SW 1271 (cell line): ENCODE data around the gene TBX6.
"Not testable (repeated sequence)": the region's sequence is repeated elsewhere in the genome, so short reads cannot be mapped to it uniquely, and the experiment has no call there.

Experiments used
- DNase-seq, 2 experiments: peaks; one replicate each; lab custom pipeline; 2025; lab: John Stamatoyannopoulos, UW

The TBX6 gene

GRCh38 chr16:30091474-30092372 is at the start of gene TBX6:
TBX6 (minus strand) TSS chr16:30091924; CDS start chr16:30091193, 731 bp downstream.
- peak; percentile 58 to 85 for DNase-seq

GRCh38 chr16:30139583-30140481 is 48.1 kb upstream of the TBX6 start:
- DNase-seq, result no peak

- DNase-seq, result no peak
Measured at GRCh38 chr16:30137897-30138296, 46.2 kb upstream of the TBX6 start.

GRCh38 chr16:30136971-30137605 is 45.4 kb upstream of the TBX6 start:
- DNase-seq, result no peak

- DNase-seq, result no peak
Measured at GRCh38 chr16:30132591-30132990, 40.9 kb upstream of the TBX6 start.

- DNase-seq, result no peak
Measured at GRCh38 chr16:30131869-30132475, 40.2 kb upstream of the TBX6 start.

GRCh38 chr16:30127993-30128392 is 36.3 kb upstream of the TBX6 start:
- no peak for DNase-seq

- DNase-seq, result not testable (repeated sequence)
Measured at GRCh38 chr16:30125690-30126089, 34.0 kb upstream of the TBX6 start.

GRCh38 chr16:30124985-30125379 is 33.3 kb upstream of the TBX6 start:
- no peak for DNase-seq

- no peak for DNase-seq
Measured at GRCh38 chr16:30122604-30123160, 31.0 kb upstream of the TBX6 start.

- no peak for DNase-seq
Measured at GRCh38 chr16:30121741-30122571, 30.2 kb upstream of the TBX6 start.

GRCh38 chr16:30120340-30121105 is 28.8 kb upstream of the TBX6 start:
- no peak for DNase-seq

- DNase-seq, result no peak
Measured at GRCh38 chr16:30119428-30119827, 27.7 kb upstream of the TBX6 start.

GRCh38 chr16:30117768-30118167 is 26.0 kb upstream of the TBX6 start:
- DNase-seq, result no peak

GRCh38 chr16:30116291-30117207 is 24.8 kb upstream of the TBX6 start:
- DNase-seq, result no peak

GRCh38 chr16:30115238-30115637 is 23.5 kb upstream of the TBX6 start:
- DNase-seq, result no peak

- DNase-seq, result not testable (repeated sequence)
Measured at GRCh38 chr16:30114833-30115232, 23.1 kb upstream of the TBX6 start.

GRCh38 chr16:30114411-30114810 is 22.7 kb upstream of the TBX6 start:
- DNase-seq, result no peak
